ENCODE data around the gene GNB1L. TPM values are rescaled to one million over a fixed set of nuclear protein-coding genes. Genes with fewer than 3 reads are reported as not detected.

The GNB1L gene
- total and polyA plus RNA-seq, 9 of the 15 experiments (the other 6 are each of a cell fraction or from before 2014, with no cell fraction given) = 0.56 to 50.5 (median 10.2) TPM

GRCh38 chr22:19890502-19891316 is 36.0 kb upstream of the GNB1L start (continued):
- TF ChIP-seq ETV6 (IDR thresholded peaks at IDR 0.05; ENCODE audit: borderline replicate concordance in 1 of 2, low read depth in 2 of 2, low read length in 1 of 2) (no peak), ETV6 (CRISPR knock-in tag; IDR thresholded peaks at IDR 0.05; ENCODE audit: borderline replicate concordance) (no peak), CAMTA2 (CRISPR knock-in tag; conservative IDR thresholded peaks at IDR 0.05) (no peak), SRF (CRISPR knock-in tag; IDR thresholded peaks at IDR 0.05) (0 out of 4 replicates have a peak, but pooled peaks of 1 of the 2 experiments have one; percentile 51), KLF1 (tag; IDR thresholded peaks at IDR 0.05) (0 out of 2 replicates have a peak, but pooled peaks have one; percentile 13), HNRNPUL1 (IDR thresholded peaks at IDR 0.05; ENCODE audit: low read length) (no peak), SP2 (IDR thresholded peaks at IDR 0.05; ENCODE audit: extremely low read depth, low read depth, low read length, poor library complexity, severe bottlenecking) (peak; percentile 24)

GRCh38 chr22:19889951-19890350 is 35.3 kb upstream of the GNB1L start:
- no peak for FAIRE-seq
- intact Hi-C loops (cut with micrococcal nuclease) = loop anchor here (5.0 kb wide), 2 partner anchors 133 to 158 kb away; no protein-coding TSS in a partner anchor
- Histone ChIP-seq H3K79me2 (ENCODE audit: control insufficient read depth, insufficient read depth, low read length) (no peaks in the 10 kb centered on the region), H3K9ac (ENCODE audit: insufficient read depth in 1 of 2, low read depth in 2 of 2, low read length in 2 of 2) (peak overlapping the region in 1 of 2 experiments; percentile 51; a peak in 2 of 4 replicates), H3K36me3 (ENCODE audit: control insufficient read depth, insufficient read depth, low read length) (peaks cover 8% of the 10 kb centered on the region; the same call in 1 of the 3 replicates), H3K4me1 (replicated peaks in 1 of 2; ENCODE audit: control insufficient read depth in 2 of 2, insufficient read depth in 2 of 2, low read length in 2 of 2) (peaks cover 24 to 70% of the 10 kb centered on the region in 2 experiments), H3K27me3 (ENCODE audit: control insufficient read depth in 2 of 2, insufficient read depth in 2 of 2, low read length in 2 of 2) (no peaks in the 10 kb centered on the region), H3K4me2 (ENCODE audit: insufficient read depth, low read length) (no peak overlapping the region), H3K4me3 (no peak overlapping the region), H4K20me1 (replicated peaks; ENCODE audit: control insufficient read depth, insufficient read depth, low read length) (peaks cover 31% of the 10 kb centered on the region), H3K9me3 (replicated peaks; ENCODE audit: control insufficient read depth, insufficient read depth, low read depth, low read length) (no peaks in the 10 kb centered on the region), H3K27ac (ENCODE audit: extremely low read depth, low read depth, low read length) (no peak overlapping the region), H2AFZ (ENCODE audit: low read depth, low read length) (no peak overlapping the region), H3K9me1 (ENCODE audit: control insufficient read depth, insufficient read depth, low read length) (peaks cover 10% of the 10 kb centered on the region)
- ChIA-PET CTCF (ENCODE audit: low intra/inter-chr PET ratio) (interaction anchor here (1.1 kb wide), 1 partner anchor 133 kb away, joined by 3 read pairs; no protein-coding TSS in a partner anchor), POLR2A (interaction anchor here (0.6 to 11.1 kb wide), 15 partner anchors 9 to 236 kb away, joined by 3 to 141 read pairs (median 4); no protein-coding TSS in a partner anchor)
- BruUV-seq (replicated peaks) = no TSS peak
- in situ Hi-C loops (cut with MboI) = no loop called here
- WGBS (ENCODE audit: insufficient coverage, low coverage, missing lambda C conversion rate) = 73% methylated on average over 9 of the region's 9 CpGs
- DNase-seq (ENCODE audit: extremely low read depth in 1 of 4, low spot score in 3 of 4) = no peak
- ATAC-seq = no peak
- 0 out of 4 replicates have a peak, but pooled peaks of 1 of the 2 experiments have one; percentile 35 for TF ChIP-seq MLX (CRISPR knock-in tag; conservative IDR thresholded peaks at IDR 0.05)
- TF ChIP-seq NFIX (CRISPR knock-in tag; IDR thresholded peaks at IDR 0.05; ENCODE audit: low read depth) = no peak
- no peak for TF ChIP-seq HOMEZ (CRISPR knock-in tag; IDR thresholded peaks at IDR 0.05)
- TF ChIP-seq ZNF707 (CRISPR knock-in tag; conservative IDR thresholded peaks at IDR 0.05) = no peak
- no peak for TF ChIP-seq SAFB (IDR thresholded peaks at IDR 0.05; ENCODE audit: borderline replicate concordance, low read depth, low read length)
- no peak for TF ChIP-seq ZNF165 (CRISPR knock-in tag; IDR thresholded peaks at IDR 0.05; ENCODE audit: borderline replicate concordance)
- no peak for TF ChIP-seq TBP (optimal IDR thresholded peaks at IDR 0.05; ENCODE audit: low read depth, low read length)
- TF ChIP-seq ZNF354B (CRISPR knock-in tag; IDR thresholded peaks at IDR 0.05) = no peak
- TF ChIP-seq POLR2AphosphoS5 (IDR thresholded peaks at IDR 0.05; ENCODE audit: control insufficient read depth, insufficient read depth, low read depth, low read length) = no peak
- no peak for TF ChIP-seq TCF3 (CRISPR knock-in tag; IDR thresholded peaks at IDR 0.05)
